ENCODE data around the gene C2orf92.

Gene C2orf92

GRCh38 chr2:97715951-97716694, 46.6 kb downstream of the C2orf92 start:
- no peak for DNase-seq

GRCh38 chr2:97716695-97717612, 47.4 kb downstream of the C2orf92 start:
- no peak for DNase-seq

GRCh38 chr2:97717613-97717995, 48.1 kb downstream of the C2orf92 start:
- no peak for DNase-seq

GRCh38 chr2:97718051-97718882, 48.8 kb downstream of the C2orf92 start:
- DNase-seq = no peak

GRCh38 chr2:97718942-97719341, 49.4 kb downstream of the C2orf92 start:
- no peak for DNase-seq

- no peak for DNase-seq
Observed at GRCh38 chr2:97719362-97720155, 50.0 kb downstream of the C2orf92 start.

GRCh38 chr2:97720746-97721145, 51.2 kb downstream of the C2orf92 start:
- DNase-seq = no peak

GRCh38 chr2:97722227-97722626, 52.7 kb downstream of the C2orf92 start:
- no peak for DNase-seq

- DNase-seq = no peak
Observed at GRCh38 chr2:97723156-97724072, 53.9 kb downstream of the C2orf92 start.

GRCh38 chr2:97724073-97724410, 54.5 kb downstream of the C2orf92 start:
- no peak for DNase-seq

- no peak for DNase-seq
Observed at GRCh38 chr2:97724501-97724900, 55.0 kb downstream of the C2orf92 start.

- DNase-seq = no peak
Observed at GRCh38 chr2:97724946-97725688, 55.6 kb downstream of the C2orf92 start.

- no peak for DNase-seq
Observed at GRCh38 chr2:97726261-97727064, 57.0 kb downstream of the C2orf92 start.

GRCh38 chr2:97727296-97727695, 57.8 kb downstream of the C2orf92 start:
- no peak for DNase-seq

GRCh38 chr2:97728091-97728731, 58.7 kb downstream of the C2orf92 start:
- DNase-seq = peak; percentile 8

- no peak for DNase-seq
Observed at GRCh38 chr2:97730245-97730644, 60.7 kb downstream of the C2orf92 start.

GRCh38 chr2:97731274-97732020, 61.9 kb downstream of the C2orf92 start:
- no peak for DNase-seq

All from NCI-H2029 (cell line).